ENCODE data around the gene TBC1D9.
A peak's percentile ranks its signal among the peaks of the same experiment; 100 is the strongest.
"Not testable (repeated sequence)": the region's sequence is repeated elsewhere in the genome, so short reads cannot be mapped to it uniquely, and the experiment has no call there.

The TBC1D9 gene

DNA sequence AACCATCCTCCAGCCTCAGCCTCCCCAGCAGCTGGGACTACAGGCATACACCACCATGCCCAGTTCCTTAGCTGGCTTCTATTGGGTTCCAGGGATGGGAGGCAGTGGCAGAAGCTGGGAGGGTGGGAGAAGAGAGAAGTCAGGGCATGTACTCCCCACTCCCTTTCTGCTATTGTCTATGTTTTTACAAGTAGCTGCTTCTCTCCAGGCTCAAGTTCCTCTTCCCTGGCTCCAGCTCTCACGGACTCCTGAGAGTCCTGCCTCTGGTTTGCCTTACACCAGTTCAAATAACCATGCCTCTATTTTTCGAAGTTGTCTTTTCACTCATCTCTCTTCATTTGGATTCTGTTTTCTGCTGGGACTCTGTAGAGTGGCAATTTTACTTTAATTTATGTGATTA is 2.9 kb downstream of the TBC1D9 start:
- no peak for DNase-seq (ENCODE audit: low spot score)

DNA sequence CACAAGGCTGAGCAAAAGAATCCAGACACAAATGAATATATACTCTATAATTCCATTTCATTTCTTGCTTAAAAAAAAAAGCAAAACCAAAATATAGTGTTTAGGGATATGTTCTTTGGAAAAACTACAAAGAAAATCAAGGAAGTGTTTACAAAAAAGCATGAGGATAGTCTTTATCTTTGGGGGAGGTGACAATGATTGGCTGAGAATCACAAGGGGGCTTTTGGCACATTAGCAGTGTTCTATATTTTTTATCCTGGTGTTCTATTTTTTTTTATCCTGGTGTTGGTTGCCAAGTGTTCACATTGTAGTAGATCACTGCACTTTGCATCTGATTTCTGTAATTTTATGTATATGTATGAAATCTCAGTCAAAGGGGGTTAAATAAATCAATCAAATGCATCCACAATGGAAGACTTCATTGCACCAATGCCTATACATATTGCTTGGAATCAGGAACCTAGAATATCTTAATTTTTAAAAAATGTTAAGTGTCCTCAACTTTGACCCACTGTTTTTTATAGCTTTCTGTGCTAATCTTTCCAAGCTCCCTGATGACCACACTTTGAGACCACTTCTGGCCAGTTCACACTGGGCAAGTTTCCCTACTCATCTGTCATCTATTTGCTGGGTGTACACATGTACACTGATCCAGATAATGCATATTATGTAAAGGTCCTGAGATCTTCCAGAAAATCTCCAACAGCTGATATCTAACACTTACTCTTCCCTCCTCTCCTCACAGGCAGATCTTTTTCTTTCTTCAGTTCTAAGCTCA is 3.7 kb downstream of the TBC1D9 start:
- DNase-seq (ENCODE audit: low spot score), result no peak

DNA sequence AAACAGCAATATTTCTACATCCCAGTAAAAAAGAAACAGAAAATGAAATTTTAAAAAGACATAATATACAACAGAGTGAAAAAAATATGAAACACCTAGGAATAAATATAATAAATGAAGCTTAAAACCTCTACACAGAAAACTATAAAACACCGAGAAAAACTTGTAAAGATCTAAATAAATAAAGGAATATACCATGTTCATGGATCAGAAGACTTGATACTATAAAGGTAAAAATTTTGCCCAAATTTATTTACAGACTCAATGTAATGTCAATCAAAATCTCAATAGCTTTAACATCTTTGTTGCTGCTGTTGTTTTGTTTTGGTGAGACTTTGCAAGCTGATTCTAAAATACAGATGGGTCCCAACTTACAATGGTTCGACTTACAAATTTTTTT is 5.7 kb downstream of the TBC1D9 start:
- DNase-seq (ENCODE audit: low spot score), result no peak

GRCh38 chr4:140748171-140748570 is 8.0 kb downstream of the TBC1D9 start:
- no peak for DNase-seq (ENCODE audit: low spot score)

DNA sequence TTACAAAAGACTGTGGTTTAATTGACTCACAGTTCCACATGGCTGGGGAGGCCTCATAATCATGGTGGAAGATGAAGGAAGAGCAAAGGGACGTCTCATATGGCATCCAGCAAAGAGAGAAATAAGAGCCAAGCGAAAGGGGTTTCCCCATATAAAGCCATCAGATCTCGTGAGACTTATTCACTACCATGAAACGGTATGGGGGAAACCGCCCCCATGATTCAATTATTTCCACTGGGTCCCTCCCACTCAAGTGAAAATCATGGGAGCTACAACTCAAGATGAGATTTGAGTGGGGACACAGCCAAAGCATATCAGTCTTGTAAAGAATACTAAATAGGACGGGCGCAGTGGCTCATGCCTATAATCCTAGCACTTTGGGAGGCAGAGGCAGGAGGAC is 9.6 kb downstream of the TBC1D9 start:
- DNase-seq (ENCODE audit: low spot score), result not testable (repeated sequence)

GRCh38 chr4:140744421-140744820 is 11.8 kb downstream of the TBC1D9 start:
- DNase-seq (ENCODE audit: low spot score), result no peak

GRCh38 chr4:140743194-140743931 is 12.8 kb downstream of the TBC1D9 start:
- peak; percentile 32 for DNase-seq (ENCODE audit: low spot score)

DNA sequence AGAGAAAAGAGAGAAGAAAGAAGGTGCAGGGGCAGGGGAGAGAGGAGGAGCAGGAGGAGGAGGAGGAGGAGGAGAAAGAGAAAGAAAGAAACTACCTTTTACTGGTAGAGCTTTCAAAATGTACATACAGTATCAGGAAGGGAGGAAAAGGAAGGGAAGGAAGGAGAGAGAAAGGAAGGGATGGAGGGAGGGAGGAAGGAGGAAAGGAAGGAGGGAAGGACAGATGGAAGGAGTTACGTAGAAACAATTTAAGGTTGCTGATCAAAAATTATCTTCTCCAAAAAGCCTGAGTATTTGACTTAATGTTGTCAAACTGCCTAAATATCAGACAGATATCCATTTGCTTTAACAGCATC is 13.4 kb downstream of the TBC1D9 start:
- no peak for DNase-seq (ENCODE audit: low spot score)

DNA sequence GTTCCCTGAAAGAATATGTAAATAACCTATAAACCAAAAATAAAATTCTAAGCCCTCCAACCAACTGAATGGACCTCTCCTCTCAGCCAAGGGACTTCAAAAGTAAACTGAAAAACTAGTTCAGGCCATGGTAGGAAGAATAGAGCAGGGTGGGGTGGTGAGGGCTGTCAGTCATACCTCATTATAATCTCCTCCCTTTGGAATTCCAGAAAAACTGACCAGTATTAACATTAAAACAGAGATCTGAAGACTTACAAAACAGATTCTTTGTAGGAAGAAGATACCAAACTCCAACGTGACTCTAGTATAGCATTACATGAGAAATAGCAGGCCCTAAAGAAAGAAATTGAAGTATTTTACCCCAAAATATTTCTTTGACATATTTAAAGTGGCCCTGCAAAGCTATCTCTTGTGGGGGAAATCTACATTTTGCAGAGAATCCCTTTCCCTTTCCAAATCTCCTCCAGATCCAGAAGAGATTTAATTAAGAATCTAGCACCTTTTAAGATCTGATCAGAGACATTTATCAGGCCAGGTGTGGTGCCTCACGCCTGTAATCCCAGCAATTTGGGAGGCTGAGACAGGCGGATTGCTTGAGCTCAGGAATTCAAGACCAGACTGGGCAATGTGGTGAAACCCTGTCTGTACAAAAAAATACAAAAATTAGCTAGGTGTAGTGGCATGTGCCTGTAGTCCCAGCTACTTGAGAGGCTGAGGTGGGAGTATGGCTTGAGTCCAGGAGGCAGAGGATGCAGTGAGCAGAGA is 15.1 kb downstream of the TBC1D9 start:
- DNase-seq (ENCODE audit: low spot score), result no peak

GRCh38 chr4:140740422-140740821 is 15.8 kb downstream of the TBC1D9 start:
- DNase-seq (ENCODE audit: low spot score), result no peak

DNA sequence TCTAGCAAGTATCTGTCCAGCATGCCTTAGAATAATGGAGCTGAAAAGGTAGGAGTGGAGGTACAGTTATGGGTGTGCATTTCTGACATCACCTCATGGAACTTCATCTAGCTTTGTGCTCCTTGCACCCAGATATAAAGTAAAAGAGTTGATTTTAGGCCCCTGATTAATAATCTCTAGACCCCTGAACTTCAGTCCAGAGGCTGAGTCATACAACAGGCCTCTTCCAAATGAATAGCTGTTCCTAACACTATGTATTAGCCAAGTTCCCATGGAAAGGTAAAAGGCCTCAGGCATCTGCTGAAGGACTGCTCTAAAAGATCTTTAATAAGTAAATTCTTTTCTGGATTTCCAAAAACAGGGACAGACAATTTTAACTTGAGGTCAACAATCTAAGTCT is 16.2 kb downstream of the TBC1D9 start:
- DNase-seq (ENCODE audit: low spot score), result no peak

DNA sequence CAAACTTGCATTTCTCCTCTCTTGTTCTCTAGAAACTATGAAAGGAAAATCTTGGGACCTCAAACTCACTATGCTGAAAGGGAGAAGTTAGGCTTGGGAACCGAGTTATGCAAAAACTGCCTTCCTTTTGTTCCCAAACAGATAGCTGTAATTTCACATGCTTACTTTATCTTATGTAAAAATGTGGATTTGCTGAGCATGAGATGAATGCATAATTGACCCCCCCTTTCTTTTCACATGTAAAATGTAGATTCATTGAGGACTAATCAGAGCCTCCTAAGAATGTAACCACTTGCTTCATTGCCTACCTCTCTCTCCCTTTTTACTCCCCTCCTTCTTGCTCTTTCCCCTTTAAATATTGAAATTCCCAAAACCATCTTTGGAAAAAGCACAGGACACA is 18.0 kb downstream of the TBC1D9 start:
- no peak for DNase-seq (ENCODE audit: low spot score)

- DNase-seq (ENCODE audit: low spot score), result no peak
Measured at GRCh38 chr4:140736669-140737343, 19.4 kb downstream of the TBC1D9 start.

GRCh38 chr4:140735779-140736391 is 20.3 kb downstream of the TBC1D9 start:
- no peak for DNase-seq (ENCODE audit: low spot score)

DNA sequence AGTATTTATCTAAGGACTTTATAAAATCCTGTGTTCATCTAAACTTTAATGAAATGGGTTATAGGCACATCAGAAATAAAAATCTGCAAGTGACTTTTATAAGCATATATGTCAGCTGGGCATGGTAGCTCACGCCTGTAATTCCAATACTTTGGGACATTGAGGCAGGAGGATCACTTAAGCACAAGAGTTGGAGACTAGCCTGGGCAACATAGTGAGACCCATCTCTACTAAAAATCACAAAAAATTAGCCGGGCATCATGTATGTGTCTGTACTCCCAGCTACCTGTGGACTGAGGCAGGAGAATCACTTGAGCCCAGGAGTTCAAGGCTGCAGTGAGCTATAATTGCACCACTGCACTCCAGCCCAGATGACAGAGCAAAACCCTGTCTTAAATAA is 20.9 kb downstream of the TBC1D9 start:
- no peak for DNase-seq (ENCODE audit: low spot score)

DNA sequence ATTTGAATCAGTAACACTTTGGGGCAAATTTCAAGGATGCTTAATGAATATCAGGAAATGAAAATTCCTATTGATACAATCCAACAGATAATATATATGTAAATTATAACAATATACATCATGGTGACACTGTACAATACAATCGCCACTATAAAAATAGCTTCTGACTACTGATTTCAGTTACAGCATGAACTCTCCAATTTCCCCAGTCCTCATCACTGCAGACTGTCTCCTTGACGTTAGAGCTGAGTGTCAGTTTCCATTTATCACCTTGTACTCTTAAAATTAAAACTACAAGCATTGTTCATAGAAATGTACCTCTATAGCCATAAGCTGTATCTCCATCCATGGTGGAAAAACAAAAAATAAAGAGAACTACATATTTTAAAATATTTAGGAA is 23.4 kb downstream of the TBC1D9 start:
- DNase-seq (ENCODE audit: low spot score), result no peak

- no peak for DNase-seq (ENCODE audit: low spot score)
Measured at GRCh38 chr4:140729344-140730049, 26.7 kb downstream of the TBC1D9 start.

DNA sequence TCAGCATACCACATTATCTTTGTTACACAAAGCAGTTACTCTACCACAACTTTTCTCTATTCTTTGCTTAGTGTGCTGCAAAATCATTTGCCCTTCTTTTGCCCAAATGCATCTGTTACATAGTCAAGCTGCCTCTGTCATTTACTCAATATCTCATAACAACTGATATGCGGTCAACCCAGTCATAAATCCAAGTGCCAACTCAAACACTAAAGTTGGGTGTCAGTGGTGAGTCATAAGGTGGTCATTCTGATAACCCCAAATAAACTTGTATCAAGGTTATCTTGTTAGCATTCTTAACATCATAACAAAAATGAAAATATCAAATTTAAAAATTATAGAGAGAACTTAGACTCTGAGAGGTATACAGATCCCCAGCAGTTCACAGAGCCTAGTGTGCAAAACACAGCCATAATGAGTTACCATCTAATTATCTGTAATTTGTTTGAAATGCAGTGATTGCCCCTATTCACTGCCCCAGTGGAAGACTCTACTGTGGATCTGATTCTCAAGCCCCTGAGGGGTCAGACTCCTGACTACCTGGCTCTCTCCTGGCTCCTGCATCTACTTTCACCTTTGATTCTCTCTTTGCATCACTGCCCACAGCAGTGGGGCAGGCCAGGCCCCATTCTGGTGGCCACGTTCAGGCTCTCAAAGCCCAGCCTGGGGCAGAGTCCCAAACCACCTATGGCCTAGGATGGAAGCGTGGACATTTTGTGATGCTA is 29.2 kb downstream of the TBC1D9 start:
- DNase-seq (ENCODE audit: low spot score), result no peak

DNA sequence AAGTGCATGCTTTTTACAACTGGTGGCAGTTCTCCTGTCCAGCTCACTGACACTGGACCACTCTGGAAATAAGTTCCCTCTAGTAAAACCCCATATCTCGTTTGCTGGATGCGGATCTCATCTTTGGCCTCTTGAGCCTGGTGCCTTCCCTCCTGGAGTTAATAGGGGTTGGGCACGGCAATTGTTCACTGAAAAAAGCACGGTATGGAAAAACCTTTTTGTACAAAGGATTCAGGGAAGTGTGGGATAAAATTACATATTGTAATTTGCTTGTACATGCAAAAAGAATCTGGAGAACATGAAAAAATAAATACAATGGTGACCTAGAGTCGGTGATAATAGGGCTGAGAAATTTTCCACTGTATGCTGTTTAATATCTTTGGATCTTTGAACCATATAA is 30.6 kb downstream of the TBC1D9 start:
- no peak for DNase-seq (ENCODE audit: low spot score)

DNA sequence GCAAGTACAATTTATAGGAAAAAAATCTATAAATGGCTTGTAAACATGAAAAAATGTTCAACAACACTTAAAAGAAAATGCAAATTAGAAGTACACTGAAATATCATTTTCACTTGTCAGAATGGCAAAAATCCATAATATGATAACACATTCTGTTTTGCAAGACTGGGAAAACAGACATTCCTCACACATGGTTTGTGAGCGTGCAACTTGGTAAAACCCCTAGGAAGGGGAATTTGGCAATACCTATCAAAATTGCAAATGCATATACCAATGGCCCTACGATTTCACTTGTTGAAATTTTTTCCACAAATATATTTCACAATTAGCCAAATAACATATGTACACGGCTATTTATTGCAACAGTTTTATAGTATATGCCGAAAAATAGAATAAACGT is 31.4 kb downstream of the TBC1D9 start:
- DNase-seq (ENCODE audit: low spot score), result no peak
